ENCODE measurements around the gene MPHOSPH9.

Gene MPHOSPH9

GRCh38 chr12:123153906-123154305 lies 79.0 kb downstream of the MPHOSPH9 start:
- peaks cover 20% of the 10 kb centered on the region for H3K36me3 Mint-ChIP-seq (ENCODE audit: low read depth)
- peaks cover 20% of the 10 kb centered on the region for H3K4me1 Mint-ChIP-seq (ENCODE audit: low read depth)
- H3K27me3 Mint-ChIP-seq (ENCODE audit: low read depth) = peaks cover 10% of the 10 kb centered on the region
- H3K4me3 Mint-ChIP-seq = no peak overlapping the region
- no peak overlapping the region for H3K27ac Mint-ChIP-seq
- H3K9me3 Mint-ChIP-seq = no peaks in the 10 kb centered on the region

- peaks cover 17% of the 10 kb centered on the region for H3K27me3 Mint-ChIP-seq (ENCODE audit: low read depth)
- peaks cover 22% of the 10 kb centered on the region for H3K4me1 Mint-ChIP-seq (ENCODE audit: low read depth)
- H3K27ac Mint-ChIP-seq = no peak overlapping the region
- no peak overlapping the region for H3K4me3 Mint-ChIP-seq
- H3K9me3 Mint-ChIP-seq = no peaks in the 10 kb centered on the region
- peaks cover 20% of the 10 kb centered on the region for H3K36me3 Mint-ChIP-seq (ENCODE audit: low read depth)
These were observed 80.1 kb downstream of the MPHOSPH9 start for GRCh38 chr12:123152833-123153232.

GRCh38 chr12:123151457-123152454 lies 81.2 kb downstream of the MPHOSPH9 start:
- Mint-ChIP-seq H3K9me3 (no peaks in the 10 kb centered on the region), H3K27ac (peak overlapping the region; percentile 76), H3K27me3 (ENCODE audit: low read depth) (peaks cover 17% of the 10 kb centered on the region)

GRCh38 chr12:123150744-123151456 lies 82.0 kb downstream of the MPHOSPH9 start, which contains the start of gene PITPNM2:
TSS of gene PITPNM2 (minus strand) at chr12:123151090. CDS start at chr12:123034590, 116,500 bp downstream.
- peak within 1 kb of the TSS; percentile 85 for H3K4me3 Mint-ChIP-seq
- no peaks in the 10 kb centered on the region for H3K9me3 Mint-ChIP-seq
- H3K27ac Mint-ChIP-seq = peak within 1 kb of the TSS; percentile 76
- H3K27me3 Mint-ChIP-seq (ENCODE audit: low read depth) = peaks cover 17% of the 10 kb centered on the region
- peaks cover 20% of the 10 kb centered on the region for H3K36me3 Mint-ChIP-seq (ENCODE audit: low read depth)
- peaks cover 22% of the 10 kb centered on the region for H3K4me1 Mint-ChIP-seq (ENCODE audit: low read depth)

More at GRCh38 chr12:123151457-123152454, 81.2 kb downstream of the MPHOSPH9 start:
- peaks cover 20% of the 10 kb centered on the region for H3K36me3 Mint-ChIP-seq (ENCODE audit: low read depth)
- H3K4me3 Mint-ChIP-seq = peak overlapping the region; percentile 85
- H3K4me1 Mint-ChIP-seq (ENCODE audit: low read depth) = peaks cover 22% of the 10 kb centered on the region

- H3K36me3 Mint-ChIP-seq (ENCODE audit: low read depth) = peaks cover 21% of the 10 kb centered on the region
- peak overlapping the region; percentile 50 for H3K27ac Mint-ChIP-seq
- peaks cover 22% of the 10 kb centered on the region for H3K4me1 Mint-ChIP-seq (ENCODE audit: low read depth)
- no peaks in the 10 kb centered on the region for H3K9me3 Mint-ChIP-seq
- peaks cover 17% of the 10 kb centered on the region for H3K27me3 Mint-ChIP-seq (ENCODE audit: low read depth)
- H3K4me3 Mint-ChIP-seq = peak overlapping the region; percentile 84
These were observed 82.6 kb downstream of the MPHOSPH9 start for GRCh38 chr12:123150275-123150743.

DNA sequence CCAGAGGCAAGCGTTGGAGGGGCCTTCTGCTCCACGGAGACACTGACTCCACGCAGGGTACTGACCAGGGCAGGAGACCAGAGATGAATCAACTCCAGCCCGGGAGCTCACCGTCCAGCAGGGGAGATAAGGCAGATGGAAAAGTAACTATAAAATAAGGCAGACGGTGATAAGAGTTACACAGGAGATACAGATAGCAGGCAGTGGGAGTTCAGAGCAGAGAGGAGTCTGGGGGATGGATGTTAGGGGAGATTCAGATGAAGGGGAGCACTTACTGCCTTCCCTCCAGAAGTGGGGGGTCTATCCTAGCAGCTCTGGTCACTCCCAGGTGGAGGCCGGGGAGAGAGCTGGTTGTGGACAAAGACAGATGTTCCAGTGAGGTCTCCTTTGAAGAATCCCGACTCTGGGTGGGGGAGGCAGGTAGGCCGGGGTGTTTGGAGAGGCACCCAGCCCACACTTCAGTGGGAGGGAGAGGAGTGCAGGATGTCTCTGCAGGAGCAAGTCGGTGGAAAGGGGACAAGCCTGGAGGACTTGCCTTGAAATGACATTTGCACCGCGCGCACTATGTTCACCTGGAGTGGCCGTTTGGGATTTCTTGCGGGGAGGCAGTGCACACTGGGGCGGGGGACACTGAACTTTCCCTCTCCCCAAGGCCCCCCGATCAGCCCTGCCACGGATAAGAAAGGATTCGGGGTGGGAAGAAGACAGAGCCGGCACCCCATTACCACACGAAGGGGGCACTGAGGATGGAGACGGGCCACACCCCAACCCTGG lies 83.3 kb downstream of the MPHOSPH9 start:
- Mint-ChIP-seq H3K27ac (peak overlapping the region; percentile 50), H3K4me1 (ENCODE audit: low read depth) (peaks cover 22% of the 10 kb centered on the region), H3K27me3 (ENCODE audit: low read depth) (peaks cover 17% of the 10 kb centered on the region), H3K4me3 (peak overlapping the region; percentile 84), H3K9me3 (no peaks in the 10 kb centered on the region), H3K36me3 (ENCODE audit: low read depth) (peaks cover 21% of the 10 kb centered on the region)

DNA sequence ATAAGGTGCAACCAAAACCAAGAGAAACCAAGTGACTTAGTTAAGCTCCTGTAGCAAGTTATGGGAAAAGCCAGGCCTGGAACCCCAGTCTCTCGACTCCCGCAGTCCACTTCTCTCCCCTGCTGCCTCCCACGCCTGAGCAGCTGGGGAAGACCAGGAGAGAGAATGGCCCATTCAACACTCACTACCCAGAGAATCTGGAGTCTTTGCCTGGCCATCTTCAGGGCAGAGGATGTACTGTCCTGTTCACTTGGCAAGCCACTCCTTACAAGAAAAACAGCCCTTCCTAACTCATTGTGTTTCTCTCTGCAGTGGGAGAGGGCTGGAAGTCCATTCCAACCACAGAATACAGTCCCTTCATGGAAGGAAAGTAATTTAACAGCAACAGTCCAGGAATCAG lies 83.9 kb downstream of the MPHOSPH9 start:
- Mint-ChIP-seq H3K9me3 (no peaks in the 10 kb centered on the region), H3K27me3 (ENCODE audit: low read depth) (peaks cover 17% of the 10 kb centered on the region), H3K4me1 (ENCODE audit: low read depth) (peaks cover 22% of the 10 kb centered on the region), H3K36me3 (ENCODE audit: low read depth) (peaks cover 21% of the 10 kb centered on the region), H3K4me3 (peak overlapping the region; percentile 84), H3K27ac (peak overlapping the region; percentile 50)

- peaks cover 21% of the 10 kb centered on the region for H3K36me3 Mint-ChIP-seq (ENCODE audit: low read depth)
- H3K4me3 Mint-ChIP-seq = peak overlapping the region; percentile 84
- H3K27me3 Mint-ChIP-seq (ENCODE audit: low read depth) = peaks cover 17% of the 10 kb centered on the region
- H3K4me1 Mint-ChIP-seq (ENCODE audit: low read depth) = peaks cover 21% of the 10 kb centered on the region
- no peaks in the 10 kb centered on the region for H3K9me3 Mint-ChIP-seq
- no peak overlapping the region for H3K27ac Mint-ChIP-seq
These were observed 84.3 kb downstream of the MPHOSPH9 start for GRCh38 chr12:123148655-123149054.

DNA sequence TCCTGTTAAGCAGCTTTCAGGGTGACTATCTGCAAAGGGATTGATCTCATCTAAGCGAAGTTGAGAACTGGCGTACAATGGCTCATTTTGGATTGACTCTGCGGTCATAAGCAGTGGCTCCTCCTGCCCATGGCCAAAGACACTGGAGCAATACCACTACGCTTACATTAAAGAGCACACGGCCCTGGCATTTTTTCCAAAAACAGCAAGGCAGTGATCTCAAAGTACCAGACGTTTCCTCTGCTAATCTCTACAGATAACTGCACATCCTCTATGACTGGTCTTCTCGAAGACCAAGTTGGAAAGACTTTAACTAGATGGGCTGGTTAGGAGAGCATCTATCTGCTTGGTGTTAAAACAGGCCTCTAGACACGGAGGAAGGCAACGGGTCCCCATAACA lies 84.7 kb downstream of the MPHOSPH9 start:
- H3K4me1 Mint-ChIP-seq (ENCODE audit: low read depth) = peaks cover 19% of the 10 kb centered on the region
- H3K27ac Mint-ChIP-seq = no peak overlapping the region
- no peaks in the 10 kb centered on the region for H3K9me3 Mint-ChIP-seq
- H3K27me3 Mint-ChIP-seq (ENCODE audit: low read depth) = peaks cover 17% of the 10 kb centered on the region
- peaks cover 21% of the 10 kb centered on the region for H3K36me3 Mint-ChIP-seq (ENCODE audit: low read depth)
- peak overlapping the region; percentile 84 for H3K4me3 Mint-ChIP-seq

- no peak overlapping the region for H3K27ac Mint-ChIP-seq
- peaks cover 14% of the 10 kb centered on the region for H3K4me1 Mint-ChIP-seq (ENCODE audit: low read depth)
- H3K36me3 Mint-ChIP-seq (ENCODE audit: low read depth) = peaks cover 16% of the 10 kb centered on the region
- peaks cover 17% of the 10 kb centered on the region for H3K27me3 Mint-ChIP-seq (ENCODE audit: low read depth)
- no peaks in the 10 kb centered on the region for H3K9me3 Mint-ChIP-seq
- no peak overlapping the region for H3K4me3 Mint-ChIP-seq
These were observed 87.7 kb downstream of the MPHOSPH9 start for GRCh38 chr12:123145211-123145610.

DNA sequence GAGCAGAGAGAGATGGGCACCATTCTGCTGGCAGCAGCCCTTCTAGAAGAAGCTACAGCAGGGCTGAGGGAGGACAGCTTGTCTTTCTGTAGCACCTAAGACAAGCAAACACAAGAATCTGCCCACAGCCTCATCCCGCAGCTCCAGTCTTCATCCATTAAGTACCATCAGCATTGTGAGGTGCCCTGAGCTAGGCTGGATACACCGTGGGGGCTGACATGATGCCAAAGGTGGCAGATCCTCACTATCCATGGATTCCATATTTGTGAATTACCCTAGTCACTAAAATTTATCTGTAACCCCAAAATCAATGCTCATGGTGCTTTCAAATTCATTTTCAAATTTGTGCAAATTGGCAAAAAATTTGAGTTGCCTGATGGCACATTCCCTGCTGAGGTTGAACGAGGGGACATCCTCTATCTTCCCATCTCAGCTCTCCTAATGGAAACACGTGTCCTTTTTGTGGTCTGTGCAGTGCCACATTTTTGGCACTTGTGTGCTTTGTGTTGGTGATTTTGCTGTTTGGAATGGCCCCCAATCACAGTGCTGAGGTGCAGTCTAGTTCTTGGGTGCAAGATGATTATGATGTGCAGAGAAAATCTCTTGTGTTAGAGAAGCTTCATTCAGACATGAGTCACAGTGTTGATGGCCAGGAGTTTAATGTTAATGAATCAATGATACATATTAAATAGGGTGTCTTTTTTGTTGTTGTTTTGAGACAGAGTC lies 89.0 kb downstream of the MPHOSPH9 start:
- H3K36me3 Mint-ChIP-seq (ENCODE audit: low read depth) = peaks cover 6% of the 10 kb centered on the region
- H3K27ac Mint-ChIP-seq = no peak overlapping the region
- H3K27me3 Mint-ChIP-seq (ENCODE audit: low read depth) = peaks cover 7% of the 10 kb centered on the region
- H3K9me3 Mint-ChIP-seq = no peaks in the 10 kb centered on the region
- peaks cover 10% of the 10 kb centered on the region for H3K4me1 Mint-ChIP-seq (ENCODE audit: low read depth)
- no peak overlapping the region for H3K4me3 Mint-ChIP-seq

GRCh38 chr12:123142921-123143735 lies 89.8 kb downstream of the MPHOSPH9 start:
- peaks cover 8% of the 10 kb centered on the region for H3K4me1 Mint-ChIP-seq (ENCODE audit: low read depth)
- H3K4me3 Mint-ChIP-seq = no peak overlapping the region
- peaks cover 6% of the 10 kb centered on the region for H3K36me3 Mint-ChIP-seq (ENCODE audit: low read depth)
- no peaks in the 10 kb centered on the region for H3K9me3 Mint-ChIP-seq
- no peak overlapping the region for H3K27ac Mint-ChIP-seq
- peaks cover under 1% of the 10 kb centered on the region for H3K27me3 Mint-ChIP-seq (ENCODE audit: low read depth)

- Mint-ChIP-seq H3K4me1 (ENCODE audit: low read depth) (peaks cover 8% of the 10 kb centered on the region), H3K27ac (no peak overlapping the region), H3K27me3 (ENCODE audit: low read depth) (no peaks in the 10 kb centered on the region), H3K4me3 (no peak overlapping the region), H3K9me3 (no peaks in the 10 kb centered on the region), H3K36me3 (ENCODE audit: low read depth) (peaks cover 6% of the 10 kb centered on the region)
These were observed 90.5 kb downstream of the MPHOSPH9 start for GRCh38 chr12:123142518-123142840.

Data from T-helper 1 cell treated with Interleukin-12 subunit alpha and Interleukin-12 subunit beta and Interleukin-4 antibody, amounts not matched to agents 30 μg/mL and 1 μg/mL, for 36 hours (primary cell).